HepG2 (cell line): ENCODE data around the gene LRRC34. TPM values are rescaled to one million over a fixed set of nuclear protein-coding genes. Genes with fewer than 3 reads are reported as not detected.

ENCODE experiments used
- ATAC-seq: fragments of 200-7000 bp; cut with Tn5 transposase; 3 replicates; pipeline ENCODE4 v1.9.1; 2020; ENCODE audit warnings: mild to moderate bottlenecking, moderate library complexity
- BruUV-seq: library from RNA; stranded (reverse); fragments of 400-500 nt; replicated peaks from 2 replicates; lab custom pipeline; 2021; lab: Mats Ljungman, UMichigan
- CTCF ChIA-PET: fragments of 300-600 bp; formaldehyde crosslinking; extraction: SDS; loops from one replicate; lab custom pipeline; 2021; ENCODE audit warnings: low total read pairs, inconsistent platforms, low intra/inter-chr PET ratio; lab: Yijun Ruan, JAX
- POLR2A ChIA-PET: fragments of 350-600 bp; sonication (Branson Sonifier 250); formaldehyde crosslinking; loops from one replicate; lab custom pipeline; 2020; ENCODE audit warnings: antibody characterized with exemption, inconsistent platforms; lab: Yijun Ruan, JAX
- DNase-seq: peaks from one replicate; pipeline ENCODE4 v3.0.0-alpha.2; 2015; ENCODE audit warnings: low spot score
- FAIRE-seq: peaks from 3 replicates; lab custom pipeline; 2011; peaks lifted over from hg19 to GRCh38; lab: Jason Lieb, UNC
- H2AFZ ChIP-seq: one replicate; pipeline ENCODE4 v1.6.1; 2011; ENCODE audit warnings: low read length, inconsistent platforms
- H3K27ac ChIP-seq: fragments of 300-600 bp; 3 replicates; pipeline ENCODE4 v1.8.0; 2011; ENCODE audit warnings: mixed run types, mild to moderate bottlenecking, mixed read lengths, low read length, inconsistent platforms; ENCODE audit not compliant: insufficient read depth; ENCODE audit errors: extremely low read length
- H3K27me3 ChIP-seq, 2 experiments: fragments of 200-600 bp in 1 of 2; 2 replicates in 1 of 2; 3 replicates in 1 of 2; pipeline versions ENCODE4 v1.6.0 to v1.8.0; 2011; ENCODE audit warnings: low read length in 2 of 2, mild to moderate bottlenecking in 2 of 2, moderate library complexity in 2 of 2, inconsistent platforms in 1 of 2; ENCODE audit not compliant: insufficient read depth in 2 of 2, control insufficient read depth in 1 of 2
- H3K36me3 ChIP-seq, 2 experiments: fragments of 200-600 bp in 1 of 2; replicated peaks in 1 of 2; 2 replicates in 1 of 2; 3 replicates in 1 of 2; pipeline versions ENCODE4 v1.5.1 to v1.8.0; 2011; ENCODE audit warnings: low read length in 2 of 2, inconsistent platforms in 1 of 2; ENCODE audit not compliant: insufficient read depth in 2 of 2, control insufficient read depth in 1 of 2
- H3K4me1 ChIP-seq: 2 replicates; pipeline ENCODE4 v1.5.1; 2012; ENCODE audit warnings: low read length, inconsistent platforms; ENCODE audit not compliant: insufficient read depth
- H3K4me2 ChIP-seq: 2 replicates; pipeline ENCODE4 v1.6.0; 2011; ENCODE audit warnings: low read depth, low read length, inconsistent platforms
- H3K4me3 ChIP-seq, 3 experiments: fragments of 200-600 bp in 1 of 3; sonication (generic), shearing (Covaris generic) in 1 of 3; replicated peaks in 1 of 3; 2 replicates each; pipeline ENCODE4 v1.5.1; 2011 to 2016; ENCODE audit warnings: low read length in 3 of 3, inconsistent platforms in 2 of 3, low read depth in 2 of 3, mild to moderate bottlenecking in 2 of 3, control low read depth in 1 of 3, mixed read lengths in 1 of 3; ENCODE audit not compliant: insufficient read depth in 1 of 3
- H3K79me2 ChIP-seq: one replicate; pipeline ENCODE4 v1.6.1; 2011; ENCODE audit warnings: low read length, inconsistent platforms; ENCODE audit not compliant: insufficient read depth
- H3K9ac ChIP-seq: 2 replicates; pipeline ENCODE4 v1.6.0; 2011; ENCODE audit warnings: mild to moderate bottlenecking, low read depth, low read length, inconsistent platforms; ENCODE audit not compliant: insufficient read depth
- H3K9me3 ChIP-seq: 2 replicates; pipeline ENCODE4 v1.5.1; 2012; ENCODE audit warnings: mild to moderate bottlenecking, low read length
- H4K20me1 ChIP-seq: 2 replicates; pipeline ENCODE4 v1.6.0; 2011; ENCODE audit warnings: inconsistent platforms, mild to moderate bottlenecking, low read length, moderate library complexity; ENCODE audit not compliant: insufficient read depth
- DMAP1 ChIP-seq: IDR thresholded peaks from 2 replicates; pipeline ENCODE4 v1.6.1; 2016
- KDM5A ChIP-seq: fragments of 200-600 bp; sonication (generic); IDR thresholded peaks from 2 replicates; pipeline ENCODE4 v1.7.0; 2018; ENCODE audit warnings: antibody characterized with exemption, mild to moderate bottlenecking, low read length, borderline replicate concordance
- MXI1 ChIP-seq: IDR thresholded peaks from 3 replicates; pipeline ENCODE4 v1.6.1; 2012; ENCODE audit warnings: low read depth, low read length, inconsistent platforms, borderline replicate concordance
- POLR2AphosphoS5 ChIP-seq: IDR thresholded peaks from 2 replicates; pipeline ENCODE4 v1.6.1; 2012; ENCODE audit warnings: low read depth, low read length
- RBM22 ChIP-seq: fragments of 200-400 bp; formaldehyde crosslinking; optimal IDR thresholded peaks from 2 replicates; pipeline ENCODE3; 2017; ENCODE audit warnings: mild to moderate bottlenecking, low read length, moderate library complexity
- ZNF564 ChIP-seq: sonication (generic); formaldehyde crosslinking; IDR thresholded peaks from 2 replicates; pipeline ENCODE4 v1.8.1; 2023; ENCODE audit warnings: mild to moderate bottlenecking, missing genetic modification reagents
- whole genome bisulfite sequencing: methylation state at CpG from one replicate; pipeline ENCODE4 v1.1.6; 2017; ENCODE audit warnings: low lambda C conversion rate; 5-methylcytosine and 5-hydroxymethylcytosine counted together
- in situ Hi-C: cut with HindIII; loops from 2 replicates; pipeline ENCODE4 v1.10.0; 2017; ENCODE audit warnings: low pct_unique_long_range_greater_than_20kb; ENCODE audit not compliant: extremely low pct_ligation_motif_present
- intact Hi-C: fragments of 100-400 bp; cut with micrococcal nuclease; formaldehyde crosslinking; loops from one replicate; pipeline ENCODE4 v1.10.0; 2022; ENCODE audit not compliant: unreplicated experiment
- polyA plus RNA-seq, 8 experiments: library from polyadenylated mRNA; depleted of rRNA in 3 of 8; stranded (reverse) in 7 of 8; unstranded in 1 of 8; fragments of >200 nt; fragmentation: Illumina TruSeq in 4 of 8; extraction: Trizol in 4 of 8; gene quantifications; 2 replicates each; pipeline versions ENCODE4 v1.2.1 to v1.2.3, GENCODE V29; 2011 to 2016; ENCODE audit warnings: low read depth in 4 of 8, missing spikeins in 1 of 8, mixed read lengths in 1 of 8; ENCODE audit not compliant: insufficient read depth in 1 of 8
- total RNA-seq, 5 experiments: library from RNA; depleted of rRNA; stranded (reverse); fragments of >200 nt; fragmentation: Illumina TruSeq; extraction: Trizol; gene quantifications; 2 replicates each; pipeline ENCODE4 v1.2.3, GENCODE V29; 2016; ENCODE audit warnings: low read depth in 1 of 5
- TF ChIP-seq, protein P1 (sequence below), 2 experiments: sonication (generic) in 1 of 2; formaldehyde crosslinking in 1 of 2; IDR thresholded peaks; 2 replicates each; pipeline versions ENCODE4 v1.4.0 to v1.6.1; 2018 to 2020; ENCODE audit warnings: missing genetic modification reagents in 2 of 2, borderline replicate concordance in 1 of 2, low read depth in 1 of 2, mild to moderate bottlenecking in 1 of 2, missing biosample characterization in 1 of 2
- TF ChIP-seq, protein P2 (sequence below): sonication (generic); formaldehyde crosslinking; IDR thresholded peaks from 2 replicates; pipeline ENCODE4 v1.4.0; 2020; ENCODE audit warnings: missing genetic modification reagents, borderline replicate concordance
- TF ChIP-seq, protein P3 (sequence below): sonication (generic); formaldehyde crosslinking; IDR thresholded peaks from 2 replicates; pipeline ENCODE4 v1.4.0; 2020; ENCODE audit warnings: missing genetic modification reagents

The LRRC34 gene
- total and polyA plus RNA-seq, 2 of the 13 experiments (the other 11 are each of a cell fraction or from before 2014, with no cell fraction given), result not detected

DNA sequence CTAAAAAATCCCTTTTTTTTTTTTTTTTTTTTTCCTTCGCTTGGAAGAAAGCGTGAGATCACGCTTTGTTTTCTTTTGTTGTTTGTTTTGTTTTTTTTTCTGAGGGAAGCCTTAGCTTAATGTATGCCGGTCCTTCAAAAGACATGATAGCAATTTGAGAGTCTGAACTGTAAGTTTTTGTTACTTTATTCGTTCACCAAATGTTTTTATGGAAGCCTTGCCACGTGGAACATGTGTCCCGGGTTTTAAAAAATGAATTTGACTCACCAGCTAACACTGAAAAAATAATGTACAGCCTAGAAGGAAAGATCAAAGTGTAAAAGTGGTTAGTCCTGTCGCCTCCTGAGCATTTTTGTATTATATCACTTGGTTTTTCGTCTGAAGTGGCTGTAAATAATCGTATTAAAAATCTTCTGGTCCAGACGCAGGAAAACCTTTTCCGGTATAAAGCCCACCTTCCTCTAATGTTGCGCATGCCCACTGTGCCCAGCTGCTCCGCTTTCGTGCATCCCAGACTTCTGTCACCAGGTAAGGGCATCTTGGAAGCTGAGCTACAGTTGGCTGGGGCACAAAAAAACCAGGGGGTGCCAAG is 40.3 kb downstream of the LRRC34 start (continued):
- TF ChIP-seq POLR2AphosphoS5 (peak; percentile 29; the same call in 1 of the 2 replicates), KDM5A (peak; percentile 61; the same call in 1 of the 2 replicates), DMAP1 (peak; percentile 69; the same call in 1 of the 2 replicates)
- TF ChIP-seq, protein P1, sequence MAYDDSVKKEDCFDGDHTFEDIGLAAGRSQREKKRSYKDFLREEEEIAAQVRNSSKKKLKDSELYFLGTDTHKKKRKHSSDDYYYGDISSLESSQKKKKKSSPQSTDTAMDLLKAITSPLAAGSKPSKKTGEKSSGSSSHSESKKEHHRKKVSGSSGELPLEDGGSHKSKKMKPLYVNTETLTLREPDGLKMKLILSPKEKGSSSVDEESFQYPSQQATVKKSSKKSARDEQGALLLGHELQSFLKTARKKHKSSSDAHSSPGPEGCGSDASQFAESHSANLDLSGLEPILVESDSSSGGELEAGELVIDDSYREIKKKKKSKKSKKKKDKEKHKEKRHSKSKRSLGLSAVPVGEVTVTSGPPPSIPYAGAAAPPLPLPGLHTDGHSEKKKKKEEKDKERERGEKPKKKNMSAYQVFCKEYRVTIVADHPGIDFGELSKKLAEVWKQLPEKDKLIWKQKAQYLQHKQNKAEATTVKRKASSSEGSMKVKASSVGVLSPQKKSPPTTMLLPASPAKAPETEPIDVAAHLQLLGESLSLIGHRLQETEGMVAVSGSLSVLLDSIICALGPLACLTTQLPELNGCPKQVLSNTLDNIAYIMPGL (CRISPR knock-in tag; IDR thresholded peaks at IDR 0.05; ENCODE audit: borderline replicate concordance in 1 of 2, low read depth in 1 of 2), result peak in 1 of 2 experiments; percentile 11; a peak in 1 of 4 replicates
- TF ChIP-seq, all 625 proteins: peak for 29

DNA sequence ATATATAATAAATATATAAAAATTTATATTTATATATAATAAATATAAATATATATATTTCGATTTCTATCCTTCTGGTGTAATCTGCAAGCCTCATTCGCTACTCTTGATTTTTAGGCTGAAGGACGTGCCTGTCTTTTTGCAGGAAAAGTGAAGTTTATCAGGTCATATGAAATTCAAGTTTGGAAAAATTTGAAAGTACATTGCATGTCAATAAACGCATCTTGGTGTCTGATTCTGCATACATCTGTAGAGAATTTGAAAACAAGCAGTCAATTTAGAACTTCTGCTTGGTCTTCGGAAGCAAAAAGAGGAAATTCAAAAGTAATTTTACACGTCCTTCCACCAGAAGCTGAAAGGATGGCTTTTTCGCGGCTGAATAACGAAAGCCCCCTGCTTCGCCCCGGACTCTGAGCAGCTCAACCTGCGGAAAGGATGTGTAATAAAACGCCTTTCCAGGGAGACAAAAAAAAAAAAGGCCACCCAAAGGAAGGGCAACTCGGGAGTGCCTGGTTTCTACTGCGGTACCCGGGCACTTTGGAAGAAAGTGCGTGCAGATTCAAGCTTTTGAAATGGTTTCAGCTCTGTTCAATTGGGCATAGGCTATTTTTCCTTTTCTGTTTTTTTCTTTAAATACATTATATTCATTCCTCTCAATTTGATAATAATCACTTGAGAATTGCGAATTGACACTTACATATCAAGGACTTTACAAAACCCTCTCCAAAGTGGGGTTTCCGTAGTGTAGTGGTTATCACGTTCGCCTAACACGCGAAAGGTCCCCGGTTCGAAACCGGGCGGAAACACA is 41.0 kb downstream of the LRRC34 start:
- peak overlapping the region; percentile 89 to 99 (median 98) for H3K4me3 ChIP-seq
- CTCF ChIA-PET, result no interaction called here
- POLR2A ChIA-PET, result interaction anchor here (0.7 to 2.6 kb wide), 4 partner anchors 8 to 306 kb away, joined by 3 to 29 read pairs (median 4); partner anchors contain the start of genes SEC62 and TERC
- FAIRE-seq (peak; percentile 40), DNase-seq (peak; percentile 79), ATAC-seq (peak; percentile 14)
- H3K27me3 ChIP-seq, result peaks cover 0 to 3% of the 10 kb centered on the region in 2 experiments; a peak in 1 of 5 replicates
- BruUV-seq, result no TSS peak
- H3K4me2 ChIP-seq, result peak overlapping the region; percentile 92
- no peaks in the 10 kb centered on the region for H4K20me1 ChIP-seq
- H3K27ac ChIP-seq, result peak overlapping the region; percentile 94
- H2AFZ ChIP-seq, result peak overlapping the region; percentile 93
- WGBS, result 1% methylated on average over 27 of the region's 27 CpGs
- intact Hi-C loops (loop anchor here (1.0 to 5.0 kb wide), 3 partner anchors 8 to 909 kb away; no protein-coding TSS in a partner anchor), in situ Hi-C loops (no loop called here)
- peaks cover 20% of the 10 kb centered on the region for H3K4me1 ChIP-seq
- H3K9me3 ChIP-seq, result no peaks in the 10 kb centered on the region
- H3K9ac ChIP-seq, result peak overlapping the region; percentile 92
- H3K36me3 ChIP-seq, result peaks cover 2 to 6% of the 10 kb centered on the region in 2 experiments
- peaks cover 30% of the 10 kb centered on the region for H3K79me2 ChIP-seq
- TF ChIP-seq ZNF564 (CRISPR knock-in tag) (no peak), MXI1 (no peak), RBM22 (peak; percentile 84)
- TF ChIP-seq, protein P2, sequence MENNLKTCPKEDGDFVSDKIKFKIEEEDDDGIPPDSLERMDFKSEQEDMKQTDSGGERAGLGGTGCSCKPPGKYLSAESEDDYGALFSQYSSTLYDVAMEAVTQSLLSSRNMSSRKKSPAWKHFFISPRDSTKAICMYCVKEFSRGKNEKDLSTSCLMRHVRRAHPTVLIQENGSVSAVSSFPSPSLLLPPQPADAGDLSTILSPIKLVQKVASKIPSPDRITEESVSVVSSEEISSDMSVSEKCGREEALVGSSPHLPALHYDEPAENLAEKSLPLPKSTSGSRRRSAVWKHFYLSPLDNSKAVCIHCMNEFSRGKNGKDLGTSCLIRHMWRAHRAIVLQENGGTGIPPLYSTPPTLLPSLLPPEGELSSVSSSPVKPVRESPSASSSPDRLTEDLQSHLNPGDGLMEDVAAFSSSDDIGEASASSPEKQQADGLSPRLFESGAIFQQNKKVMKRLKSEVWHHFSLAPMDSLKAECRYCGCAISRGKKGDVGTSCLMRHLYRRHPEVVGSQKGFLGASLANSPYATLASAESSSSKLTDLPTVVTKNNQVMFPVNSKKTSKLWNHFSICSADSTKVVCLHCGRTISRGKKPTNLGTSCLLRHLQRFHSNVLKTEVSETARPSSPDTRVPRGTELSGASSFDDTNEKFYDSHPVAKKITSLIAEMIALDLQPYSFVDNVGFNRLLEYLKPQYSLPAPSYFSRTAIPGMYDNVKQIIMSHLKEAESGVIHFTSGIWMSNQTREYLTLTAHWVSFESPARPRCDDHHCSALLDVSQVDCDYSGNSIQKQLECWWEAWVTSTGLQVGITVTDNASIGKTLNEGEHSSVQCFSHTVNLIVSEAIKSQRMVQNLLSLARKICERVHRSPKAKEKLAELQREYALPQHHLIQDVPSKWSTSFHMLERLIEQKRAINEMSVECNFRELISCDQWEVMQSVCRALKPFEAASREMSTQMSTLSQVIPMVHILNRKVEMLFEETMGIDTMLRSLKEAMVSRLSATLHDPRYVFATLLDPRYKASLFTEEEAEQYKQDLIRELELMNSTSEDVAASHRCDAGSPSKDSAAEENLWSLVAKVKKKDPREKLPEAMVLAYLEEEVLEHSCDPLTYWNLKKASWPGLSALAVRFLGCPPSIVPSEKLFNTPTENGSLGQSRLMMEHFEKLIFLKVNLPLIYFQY (CRISPR knock-in tag), result 0 out of 2 replicates have a peak, but pooled peaks have one; percentile 19
- TF ChIP-seq, protein P3, sequence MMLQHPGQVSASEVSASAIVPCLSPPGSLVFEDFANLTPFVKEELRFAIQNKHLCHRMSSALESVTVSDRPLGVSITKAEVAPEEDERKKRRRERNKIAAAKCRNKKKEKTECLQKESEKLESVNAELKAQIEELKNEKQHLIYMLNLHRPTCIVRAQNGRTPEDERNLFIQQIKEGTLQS (CRISPR knock-in tag), result no peak
